Left renal pelvis (tissue), 4 donors: Measurements from ENCODE around the gene DTWD2. TPM values are rescaled to one million over a fixed set of nuclear protein-coding genes. Genes with fewer than 3 reads are reported as not detected.
"Not testable (repeated sequence)": the region's sequence is repeated elsewhere in the genome, so short reads cannot be mapped to it uniquely, and the experiment has no call there.

Source experiments
- DNase-seq, 4 donors: peaks; one replicate each; pipeline ENCODE4 v3.0.0-alpha.2; 2013; ENCODE audit warnings: low read depth in 4 of 4, low spot score in 3 of 4
- polyA plus RNA-seq, 4 donors: library from polyadenylated mRNA; unstranded; fragments of 120-200 nt; gene quantifications; one replicate each; pipeline ENCODE4 v1.2.1, GENCODE V29; 2013; ENCODE audit not compliant: insufficient read length in 4 of 4

Gene DTWD2
- polyA plus RNA-seq, 4 donors, result 6.9 to 17.2 (median 14.4) TPM

GRCh38 chr5:118998861-118999260 is 10.5 kb upstream of the DTWD2 start:
- DNase-seq, result not testable (repeated sequence)

GRCh38 chr5:118996098-118996497 is 7.8 kb upstream of the DTWD2 start:
- DNase-seq, result no peak

DNA sequence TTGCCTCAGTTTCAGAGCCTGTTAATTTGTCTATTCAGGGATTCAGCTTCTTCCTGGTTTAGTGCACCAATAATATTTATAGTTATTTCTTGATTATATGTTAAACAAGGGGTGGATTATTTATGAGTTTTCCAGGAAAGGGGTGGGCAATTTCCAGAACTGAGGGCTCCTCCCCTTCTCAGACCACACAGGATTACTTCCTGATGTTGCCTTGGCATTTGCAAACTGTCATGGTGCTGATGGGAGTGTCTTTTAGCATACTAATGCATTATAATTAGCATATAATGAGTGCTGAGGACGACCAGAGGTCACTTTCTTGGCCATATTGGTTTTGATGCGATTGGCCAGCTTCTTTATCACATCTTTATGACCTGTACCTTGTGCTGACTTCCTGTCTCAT is 6.2 kb upstream of the DTWD2 start:
- DNase-seq, result no peak

GRCh38 chr5:118993118-118993517 is 4.8 kb upstream of the DTWD2 start:
- not testable (repeated sequence) for DNase-seq

- not testable (repeated sequence) for DNase-seq
Observed at GRCh38 chr5:118992055-118992454, 3.7 kb upstream of the DTWD2 start.

GRCh38 chr5:118990582-118990981 is 2.2 kb upstream of the DTWD2 start:
- DNase-seq, result no peak

DNA sequence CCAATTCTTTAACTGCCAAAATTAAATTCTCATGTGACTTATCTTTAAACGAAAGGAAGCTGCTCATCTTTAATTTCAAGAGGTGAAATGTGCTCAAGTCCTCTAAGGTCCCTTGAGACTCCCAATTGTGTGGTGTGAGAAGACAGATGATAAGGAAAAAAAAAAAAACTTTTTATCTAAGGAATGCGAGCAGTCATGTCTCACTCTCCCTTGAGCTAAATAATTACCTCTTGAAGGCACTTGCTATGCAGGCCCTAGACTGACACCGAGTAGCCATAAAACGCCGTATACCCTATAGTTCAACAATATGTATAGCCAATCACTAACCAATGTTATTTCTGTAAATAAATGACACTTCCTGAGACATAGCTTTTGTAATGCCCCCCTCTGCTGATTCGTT is 1.5 kb upstream of the DTWD2 start:
- no peak for DNase-seq

DNA sequence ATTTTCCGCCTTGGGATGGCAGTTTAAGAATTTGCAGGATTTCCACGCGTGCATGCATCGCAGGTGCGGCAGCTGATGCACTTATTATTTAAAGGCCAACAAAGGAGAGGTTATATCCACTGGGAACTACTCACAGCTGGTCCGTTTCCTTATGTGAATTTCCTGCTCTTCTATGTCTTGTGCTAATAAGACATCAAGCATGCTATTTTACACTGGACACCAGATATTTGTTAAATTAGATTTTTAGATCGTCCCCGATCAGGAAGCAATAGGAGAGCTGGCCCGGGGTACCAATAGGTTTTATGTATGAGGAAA is 476 bp upstream of the DTWD2 start:
- DNase-seq, result no peak

DNA sequence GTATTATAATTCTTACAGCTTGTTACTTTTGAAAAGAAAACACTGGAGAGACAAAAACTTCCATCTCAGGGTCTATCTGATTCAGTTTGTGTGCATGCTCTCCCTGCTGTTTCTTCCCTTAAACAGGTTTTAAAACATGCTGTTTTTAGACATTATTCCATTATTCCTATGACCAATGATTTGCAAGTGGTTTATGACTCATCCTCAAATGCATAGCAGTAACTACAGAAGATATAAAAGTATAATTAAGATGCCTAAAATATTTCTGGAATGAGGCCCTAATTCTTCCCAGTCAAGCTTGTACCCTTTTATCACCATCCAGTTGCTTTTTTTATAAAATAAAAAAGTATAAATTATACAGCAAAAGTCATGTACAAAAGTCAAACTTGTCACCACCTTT is 3.7 kb downstream of the DTWD2 start:
- DNase-seq, result no peak

GRCh38 chr5:118981783-118982182 is 6.6 kb downstream of the DTWD2 start:
- no peak for DNase-seq

DNA sequence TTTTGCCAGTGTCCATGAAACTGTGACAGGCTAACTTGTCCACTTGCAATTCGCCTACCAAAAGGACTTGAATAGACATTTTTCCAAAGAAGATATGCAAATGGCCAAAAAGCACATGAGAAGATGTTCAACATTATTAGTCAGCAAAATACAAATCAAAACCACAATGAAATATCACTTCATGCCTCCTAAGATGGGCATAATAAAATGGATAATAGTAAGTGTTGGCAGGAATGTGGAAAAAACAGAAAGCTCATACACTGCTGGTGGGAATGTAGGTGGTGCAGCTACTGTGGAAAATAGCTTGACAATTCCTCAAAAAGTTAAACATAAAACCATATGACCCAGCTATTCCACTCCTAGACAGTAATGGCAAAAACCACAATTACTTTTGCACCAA is 7.9 kb downstream of the DTWD2 start:
- DNase-seq, result no peak

DNA sequence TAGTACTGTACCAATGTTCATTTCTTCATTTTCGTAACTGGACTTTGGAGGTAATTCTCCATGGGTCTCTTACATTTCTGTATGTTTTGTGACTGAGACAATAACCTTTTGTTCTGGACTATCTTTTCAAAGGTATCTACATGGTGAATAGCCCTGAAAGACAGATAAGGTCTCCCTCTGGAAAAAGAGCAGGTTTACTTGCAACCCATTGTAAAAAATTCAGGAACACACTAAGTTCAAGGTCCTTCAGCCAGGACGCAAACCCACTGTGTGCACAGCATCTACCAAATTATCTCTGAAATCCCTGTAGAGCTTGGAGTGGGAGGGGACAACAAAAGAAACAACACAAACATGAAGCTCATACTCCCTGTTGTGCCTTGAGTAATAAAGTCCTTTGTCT is 8.3 kb downstream of the DTWD2 start:
- DNase-seq, result no peak

GRCh38 chr5:118973779-118974445 is 14.4 kb downstream of the DTWD2 start:
- not testable (repeated sequence) for DNase-seq

GRCh38 chr5:118968925-118969375 is 19.4 kb downstream of the DTWD2 start:
- no peak for DNase-seq

DNA sequence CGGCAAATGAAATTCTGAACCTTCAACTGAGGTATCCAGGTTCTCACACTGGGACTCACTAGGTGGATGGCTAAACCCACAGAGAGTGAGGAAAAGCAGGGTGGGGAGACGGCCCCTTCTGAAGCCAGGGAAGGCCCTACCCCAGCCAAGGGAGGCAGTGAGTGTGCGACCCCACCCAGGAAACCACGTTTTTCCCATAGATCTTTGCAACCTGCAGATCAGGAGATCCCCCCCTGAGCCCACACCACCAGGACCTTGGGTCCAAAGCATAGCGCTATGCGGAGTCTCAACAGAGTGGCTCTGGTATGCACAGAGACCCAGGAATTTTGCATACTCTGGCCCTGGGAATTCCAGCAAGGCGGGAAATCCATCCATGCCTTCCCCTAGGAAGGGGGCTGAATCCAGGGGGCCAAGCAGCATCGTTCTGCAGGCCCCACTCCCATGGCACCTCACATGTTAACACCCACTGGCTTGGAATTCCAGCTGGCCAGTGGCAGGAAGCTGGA is 19.9 kb downstream of the DTWD2 start:
- no peak for DNase-seq

- DNase-seq, result no peak
Observed at GRCh38 chr5:118967059-118967508, 21.3 kb downstream of the DTWD2 start.

DNA sequence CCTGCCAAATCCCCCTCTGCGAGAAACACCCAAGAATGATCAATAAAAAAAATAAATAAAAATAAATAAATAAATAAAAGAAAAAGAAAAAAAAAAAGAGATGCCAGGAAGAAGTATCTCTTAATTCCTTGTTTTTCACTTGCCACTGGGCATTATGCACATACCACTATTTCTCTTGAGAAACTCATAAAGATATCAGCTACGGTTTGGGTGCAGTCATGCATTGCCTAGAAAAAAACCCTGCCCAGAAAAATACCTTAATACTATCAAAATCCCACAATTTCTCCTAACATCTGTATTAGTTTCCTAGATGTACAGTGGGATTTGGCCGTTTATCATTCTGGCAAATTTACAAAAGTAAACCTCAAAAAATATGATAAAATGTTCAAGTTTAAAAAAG is 22.5 kb downstream of the DTWD2 start:
- DNase-seq, result no peak

- not testable (repeated sequence) for DNase-seq
Observed at GRCh38 chr5:118964970-118965369, 23.4 kb downstream of the DTWD2 start.

GRCh38 chr5:118964388-118964787 is 24.0 kb downstream of the DTWD2 start:
- DNase-seq, result not testable (repeated sequence)

DNA sequence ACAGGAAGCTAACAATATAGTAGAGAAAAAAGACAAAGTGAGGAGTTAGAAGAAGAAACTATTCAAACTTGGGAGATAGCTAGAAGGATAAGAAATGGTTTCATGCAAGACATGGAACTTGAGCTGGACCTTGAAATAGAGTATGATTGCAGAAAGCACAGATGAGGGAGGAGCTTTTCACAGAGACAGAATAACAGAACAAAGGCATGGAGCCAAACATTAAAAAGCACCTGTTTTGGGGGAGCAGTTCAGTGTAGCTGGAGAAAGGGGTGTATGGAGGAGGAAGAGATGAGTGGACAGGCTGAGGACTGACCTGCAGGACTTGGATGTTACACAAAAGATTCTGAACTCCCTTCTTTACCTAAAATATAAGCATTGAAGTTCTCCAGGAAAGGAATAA is 25.2 kb downstream of the DTWD2 start:
- DNase-seq, result no peak

- no peak for DNase-seq
Observed at GRCh38 chr5:118960557-118960956, 27.8 kb downstream of the DTWD2 start.

DNA sequence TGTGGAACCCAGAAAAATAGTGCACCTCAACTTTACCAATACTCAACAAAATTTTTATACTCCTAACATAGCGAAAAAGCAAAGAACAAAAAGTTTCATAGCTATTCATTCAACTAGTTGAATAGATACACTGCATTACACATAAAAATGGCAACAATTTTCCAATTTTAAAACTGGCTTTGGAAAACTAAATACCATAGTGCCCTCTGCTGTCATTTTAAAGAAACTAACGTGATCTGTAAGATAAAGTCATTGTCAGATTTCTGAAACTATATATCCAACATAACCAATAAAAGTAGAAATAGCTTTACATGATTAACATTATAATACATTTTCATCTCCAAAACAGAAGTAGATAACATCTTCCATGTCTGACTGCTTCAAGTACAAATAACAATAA is 31.6 kb downstream of the DTWD2 start:
- DNase-seq, result no peak

GRCh38 chr5:118953652-118954005 is 34.7 kb downstream of the DTWD2 start:
- DNase-seq, result no peak
